Activated CD8-positive, alpha-beta memory T cell treated with anti-CD3 and anti-CD28 coated beads for 1 hour (primary cell): ENCODE data around the gene THOC3.
"Not testable (repeated sequence)": the region's sequence is repeated elsewhere in the genome, so short reads cannot be mapped to it uniquely, and the experiment has no call there.

ENCODE experiments used
- DNase-seq, 2 donors: peaks; one replicate each; pipeline ENCODE4 v3.0.0-alpha.2; 2020; ENCODE audit warnings: low read depth in 1 of 2; ENCODE audit errors: extremely low read depth in 1 of 2

The THOC3 gene

GRCh38 chr5:175940632-175941031 lies 27.5 kb downstream of the THOC3 start:
- DNase-seq: not testable (repeated sequence)

GRCh38 chr5:175938489-175938888 lies 29.6 kb downstream of the THOC3 start:
- DNase-seq: not testable (repeated sequence)

DNA sequence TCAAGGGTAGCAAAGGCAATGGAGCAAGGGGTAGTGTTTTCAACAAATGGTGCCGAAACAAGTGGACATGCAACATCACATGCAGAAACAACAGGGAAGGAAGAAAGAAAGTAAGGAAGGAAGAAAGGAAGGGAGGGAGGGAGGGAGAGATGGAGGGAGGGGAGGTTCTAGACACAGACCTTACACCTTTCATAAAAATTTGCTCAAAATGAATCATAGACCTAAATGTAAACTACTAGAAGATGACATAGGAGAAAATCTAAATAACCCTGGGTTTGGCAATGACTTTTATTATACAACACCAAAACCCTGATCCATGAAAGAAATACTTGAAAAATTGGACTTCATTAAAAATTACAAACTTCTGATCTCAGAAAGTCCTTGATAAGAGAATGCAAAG lies 39.4 kb downstream of the THOC3 start:
- DNase-seq: not testable (repeated sequence)

DNA sequence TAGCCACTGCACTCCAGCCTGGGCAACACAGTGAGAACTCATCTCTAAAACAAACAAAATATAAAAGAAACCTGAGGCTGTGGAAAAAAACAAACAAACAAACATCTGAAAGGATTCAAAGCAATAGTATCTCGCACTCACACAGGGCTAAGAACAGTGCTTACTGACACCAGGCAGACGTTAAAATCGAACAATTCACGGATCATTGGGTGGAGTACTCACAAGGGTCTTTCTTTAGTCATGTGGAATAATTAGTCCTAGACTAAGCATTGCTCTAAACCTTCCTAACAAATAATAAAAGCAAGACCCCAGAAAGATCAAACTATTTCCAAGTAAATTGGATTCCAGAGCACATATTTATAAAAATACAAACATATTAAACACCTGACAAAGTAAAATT lies 43.0 kb downstream of the THOC3 start:
- DNase-seq: not testable (repeated sequence)

DNA sequence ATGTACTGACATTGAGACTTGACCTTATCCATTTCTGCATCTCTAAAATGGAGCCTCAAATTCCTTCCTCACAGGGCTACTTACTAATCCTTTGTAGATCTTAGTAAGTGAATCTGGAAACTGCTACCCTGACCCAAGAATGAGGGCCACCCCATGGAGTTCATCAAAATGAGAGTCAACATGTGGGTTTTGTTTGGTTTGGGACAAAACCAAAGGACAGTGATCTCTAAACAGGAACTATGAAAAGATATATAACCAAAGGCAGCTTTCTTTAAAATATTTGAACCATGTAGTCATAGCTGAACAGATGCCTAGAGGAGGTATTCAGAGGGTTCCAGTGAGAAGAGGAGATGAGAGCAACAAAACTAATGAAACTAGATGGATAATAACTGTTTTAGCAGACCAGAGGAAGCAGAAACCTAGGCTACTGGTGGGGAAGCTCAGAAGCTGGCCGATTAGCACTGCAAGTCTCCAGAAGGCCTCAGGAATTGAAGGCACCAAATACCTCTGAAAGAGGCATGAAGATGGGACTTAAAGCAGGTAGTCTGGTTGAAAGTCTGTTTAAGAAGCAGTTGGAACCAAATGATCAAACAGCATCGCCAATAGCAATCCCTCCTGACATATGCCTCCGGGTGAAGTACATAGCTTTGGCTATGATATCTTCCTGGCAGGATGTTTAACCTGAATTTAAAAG lies 45.8 kb downstream of the THOC3 start:
- DNase-seq: no peak

DNA sequence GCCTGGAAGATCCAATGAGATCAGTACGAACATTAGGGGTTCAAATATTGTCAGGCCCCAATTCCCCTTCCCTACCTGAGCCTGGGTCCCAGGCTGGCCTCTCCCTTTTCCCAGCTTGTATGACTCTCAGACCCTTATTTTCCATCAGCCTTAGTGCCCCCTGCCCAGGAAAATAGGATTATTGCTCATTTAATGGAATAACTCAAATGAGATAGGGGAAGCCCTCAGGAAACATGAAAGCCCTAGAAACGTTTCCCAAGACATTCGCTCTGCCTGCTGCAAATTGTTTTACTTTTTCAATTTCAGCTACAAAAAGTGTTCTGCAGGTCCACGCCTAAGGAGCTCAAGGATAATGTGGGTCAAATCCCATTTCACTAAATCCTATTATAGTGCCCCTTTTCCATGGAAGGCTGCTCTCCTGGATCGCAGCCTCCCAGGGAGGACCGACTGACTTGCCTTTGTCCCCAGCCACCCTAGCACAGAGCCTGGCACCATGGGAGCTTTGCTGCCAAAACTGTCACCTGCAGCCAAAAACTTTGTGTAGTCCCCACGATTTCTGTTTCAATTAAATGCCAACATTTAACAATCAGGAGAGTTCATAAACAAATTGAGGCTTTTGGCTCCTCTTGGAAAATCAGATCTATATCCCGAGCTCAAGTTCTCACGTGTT lies 46.9 kb downstream of the THOC3 start:
- no peak for DNase-seq

- no peak for DNase-seq
Measured at GRCh38 chr5:175920231-175920811, 47.8 kb downstream of the THOC3 start.

DNA sequence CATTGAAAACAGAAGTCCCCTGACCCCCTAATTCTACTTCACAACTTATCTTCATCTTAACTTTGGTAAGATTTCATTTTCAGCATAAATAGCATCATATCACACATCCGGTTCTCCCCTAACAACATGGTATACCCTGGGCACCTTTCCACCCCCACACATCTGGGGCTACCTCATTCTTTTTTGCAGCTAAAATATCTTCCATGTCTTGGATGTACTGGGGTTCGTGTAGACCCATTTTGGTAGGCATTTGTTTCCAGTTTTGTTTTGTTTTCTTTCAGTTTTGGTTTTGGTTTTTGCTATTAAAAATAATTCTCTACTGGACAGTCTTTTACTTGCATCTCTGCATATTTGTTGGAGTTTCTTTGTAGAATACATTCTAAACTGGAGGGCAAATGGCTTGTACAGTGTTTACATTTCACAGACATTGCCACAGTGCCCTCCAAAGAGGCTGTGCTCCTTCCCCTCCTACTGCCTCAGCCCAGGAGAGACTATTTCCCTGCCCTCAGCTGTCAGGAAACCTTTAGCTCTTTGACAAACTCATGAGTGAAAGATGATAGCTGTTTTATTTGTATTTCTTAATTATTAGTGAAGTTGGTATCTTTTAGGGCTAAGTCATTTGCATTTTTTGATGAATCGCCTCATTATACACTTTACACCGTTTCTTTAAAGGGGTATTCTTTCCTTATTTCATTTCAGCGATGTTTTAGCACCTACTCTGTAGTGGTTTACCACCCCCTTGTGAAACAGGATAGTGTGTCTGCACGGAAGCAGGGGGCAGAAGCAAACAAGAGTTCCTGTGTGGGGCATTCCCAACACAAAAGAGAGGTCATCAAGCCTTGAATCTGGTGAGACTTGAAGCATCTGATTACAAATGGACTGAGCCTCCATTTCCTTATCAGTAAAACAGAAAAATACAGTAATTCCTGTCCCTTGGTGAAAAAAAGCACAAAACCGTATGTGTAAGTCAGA lies 52.8 kb downstream of the THOC3 start:
- not testable (repeated sequence) for DNase-seq

DNA sequence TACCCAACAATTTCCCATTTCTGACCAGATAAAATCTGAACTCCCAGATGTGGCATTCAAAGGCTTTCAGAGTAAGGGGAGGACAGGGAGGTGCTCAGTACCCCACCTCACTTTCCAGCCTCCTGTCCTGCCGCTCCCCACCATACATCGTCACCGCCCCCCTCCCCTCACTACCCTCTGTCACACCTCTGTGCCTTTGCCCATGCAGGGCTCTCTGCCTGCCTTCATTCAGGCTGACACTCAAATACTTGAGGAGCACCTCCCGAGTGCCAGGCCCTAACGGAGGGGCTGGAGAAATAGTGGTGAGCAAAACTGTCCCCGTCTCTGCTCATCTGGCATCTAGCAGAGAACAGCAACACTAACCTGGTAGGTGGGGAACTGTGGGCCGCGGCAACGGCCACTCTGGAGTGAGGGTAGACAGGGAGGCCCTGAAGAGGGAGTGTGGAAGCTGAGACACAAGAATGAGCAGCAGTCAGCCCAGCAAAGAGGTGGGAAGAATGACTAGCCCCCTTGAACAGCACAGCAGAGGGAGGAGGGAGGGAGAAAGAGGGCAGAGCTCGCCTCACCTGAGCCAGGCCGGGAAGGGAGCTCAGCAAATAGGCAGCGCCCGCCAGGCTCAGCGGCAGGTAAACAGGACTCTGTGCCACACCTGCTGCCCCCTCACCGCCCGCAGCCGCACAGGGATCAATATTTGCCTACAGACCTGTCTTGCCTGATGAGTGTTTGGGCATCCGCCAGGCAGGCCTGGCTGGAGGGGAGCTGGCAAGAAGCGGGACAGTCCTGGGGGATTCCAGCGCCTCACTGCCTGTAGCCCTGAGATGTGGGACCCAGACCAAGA lies 54.1 kb downstream of the THOC3 start:
- not testable (repeated sequence) for DNase-seq

- not testable (repeated sequence) for DNase-seq
Measured at GRCh38 chr5:175910072-175910471, 58.0 kb downstream of the THOC3 start.
